AG09309 (cell line): ENCODE results near the gene PITPNM1.
"Not testable (repeated sequence)": the region's sequence is repeated elsewhere in the genome, so short reads cannot be mapped to it uniquely, and the experiment has no call there.

ENCODE experiments used
- DNase-seq: peaks from one replicate; pipeline ENCODE4 v3.0.0-alpha.2; 2010; ENCODE audit warnings: low read depth
- H3K4me3 ChIP-seq: 2 replicates; pipeline ENCODE4 v1.5.1; 2011; ENCODE audit warnings: mild to moderate bottlenecking, low read depth, low read length, moderate library complexity; ENCODE audit not compliant: control insufficient read depth
- CTCF ChIP-seq: IDR thresholded peaks from 2 replicates; pipeline ENCODE4 v1.5.1; 2011; ENCODE audit warnings: mild to moderate bottlenecking, low read depth, low read length, inconsistent platforms; ENCODE audit not compliant: insufficient read depth, control insufficient read depth; ENCODE audit errors: missing control alignments

Gene PITPNM1

GRCh38 chr11:67489203-67489884, 15.8 kb downstream of the PITPNM1 start:
- no peak overlapping the region for H3K4me3 ChIP-seq
- TF ChIP-seq CTCF = no peak
- DNase-seq = no peak

GRCh38 chr11:67486481-67487195, 18.5 kb downstream of the PITPNM1 start:
- H3K4me3 ChIP-seq = no peak overlapping the region
- no peak for DNase-seq
- TF ChIP-seq CTCF = no peak

- not testable (repeated sequence) for H3K4me3 ChIP-seq
These were observed 19.2 kb downstream of the PITPNM1 start for GRCh38 chr11:67485873-67486361.

GRCh38 chr11:67484847-67485311, 20.3 kb downstream of the PITPNM1 start:
- no peak for TF ChIP-seq CTCF
- H3K4me3 ChIP-seq = no peak overlapping the region
- no peak for DNase-seq

More at GRCh38 chr11:67485873-67486361, 19.2 kb downstream of the PITPNM1 start:
- DNase-seq = not testable (repeated sequence)

GRCh38 chr11:67483831-67484665, 21.1 kb downstream of the PITPNM1 start:
- TF ChIP-seq CTCF = no peak
- no peak for DNase-seq
- no peak overlapping the region for H3K4me3 ChIP-seq

GRCh38 chr11:67482827-67483798, 22.1 kb downstream of the PITPNM1 start, which contains the start of gene AIP:
Gene AIP, plus strand, starts transcription at chr11:67483026. Its CDS starts 133 bp downstream, at chr11:67483159.
- TF ChIP-seq CTCF = peak; percentile 8
- peak within 1 kb of the TSS; percentile 66 for H3K4me3 ChIP-seq
- DNase-seq = peak; percentile 87
